ENCODE measurements around the gene SINHCAF.

Gene SINHCAF

GRCh38 chr12:31279390-31279924 is 46.5 kb downstream of the SINHCAF start:
- H3F3A ChIP-seq (ENCODE audit: insufficient read depth, low read length), result no peaks in the 10 kb centered on the region
- no peaks in the 10 kb centered on the region for H3K4me1 ChIP-seq (ENCODE audit: low read length)
- no peak overlapping the region for H2AFZ ChIP-seq (ENCODE audit: low read length)
- H3K9me3 ChIP-seq (replicated peaks; ENCODE audit: insufficient read depth, low read length), result no peaks in the 10 kb centered on the region
- H3K9ac ChIP-seq (ENCODE audit: low read length), result no peak overlapping the region
- H3K27ac ChIP-seq (ENCODE audit: low read length), result no peak overlapping the region
- H3K4me2 ChIP-seq (ENCODE audit: low read depth, low read length), result no peak overlapping the region
- no peaks in the 10 kb centered on the region for H3K27me3 ChIP-seq (replicated peaks; ENCODE audit: insufficient read depth, low read length)
- H3K9me2 ChIP-seq (replicated peaks; ENCODE audit: insufficient read depth, low read length), result no peaks in the 10 kb centered on the region
- no peaks in the 10 kb centered on the region for H3K79me2 ChIP-seq (ENCODE audit: low read length)
- TF ChIP-seq EZH2phosphoT487 (IDR thresholded peaks at IDR 0.05; ENCODE audit: low read length), result no peak
- TF ChIP-seq EZH2 (optimal IDR thresholded peaks at IDR 0.05; ENCODE audit: low read depth, low read length), result no peak
- TF ChIP-seq CTCF (IDR thresholded peaks at IDR 0.05; ENCODE audit: low read length), result no peak
- H3K4me3 ChIP-seq (ENCODE audit: low read length), result no peak overlapping the region
- peaks cover 6% of the 10 kb centered on the region; the same call in 1 of the 2 replicates for H3K36me3 ChIP-seq (replicated peaks; ENCODE audit: insufficient read depth, low read length)
- no peaks in the 10 kb centered on the region for H4K20me1 ChIP-seq (ENCODE audit: insufficient read depth, low read length)
- no peak for DNase-seq

GRCh38 chr12:31278832-31279231 is 47.1 kb downstream of the SINHCAF start:
- Histone ChIP-seq H3K4me3 (ENCODE audit: low read length) (no peak overlapping the region), H3K9me2 (replicated peaks; ENCODE audit: insufficient read depth, low read length) (no peaks in the 10 kb centered on the region), H3K4me1 (ENCODE audit: low read length) (no peaks in the 10 kb centered on the region), H3K27ac (ENCODE audit: low read length) (no peak overlapping the region), H2AFZ (ENCODE audit: low read length) (no peak overlapping the region), H3K9me3 (replicated peaks; ENCODE audit: insufficient read depth, low read length) (no peaks in the 10 kb centered on the region), H3K36me3 (replicated peaks; ENCODE audit: insufficient read depth, low read length) (no peaks in the 10 kb centered on the region; the same call in 1 of the 2 replicates), H3K4me2 (ENCODE audit: low read depth, low read length) (no peak overlapping the region), H3K9ac (ENCODE audit: low read length) (no peak overlapping the region), H4K20me1 (ENCODE audit: insufficient read depth, low read length) (no peaks in the 10 kb centered on the region), H3K79me2 (ENCODE audit: low read length) (no peaks in the 10 kb centered on the region), H3F3A (ENCODE audit: insufficient read depth, low read length) (no peaks in the 10 kb centered on the region), H3K27me3 (replicated peaks; ENCODE audit: insufficient read depth, low read length) (no peaks in the 10 kb centered on the region)
- DNase-seq, result no peak
- no peak for TF ChIP-seq EZH2 (optimal IDR thresholded peaks at IDR 0.05; ENCODE audit: low read depth, low read length)
- no peak for TF ChIP-seq CTCF (IDR thresholded peaks at IDR 0.05; ENCODE audit: low read length)
- no peak for TF ChIP-seq EZH2phosphoT487 (IDR thresholded peaks at IDR 0.05; ENCODE audit: low read length)

GRCh38 chr12:31278424-31278823 is 47.5 kb downstream of the SINHCAF start:
- Histone ChIP-seq H3F3A (ENCODE audit: insufficient read depth, low read length) (no peaks in the 10 kb centered on the region), H3K36me3 (replicated peaks; ENCODE audit: insufficient read depth, low read length) (no peaks in the 10 kb centered on the region; the same call in 1 of the 2 replicates), H3K9me3 (replicated peaks; ENCODE audit: insufficient read depth, low read length) (no peaks in the 10 kb centered on the region), H3K27ac (ENCODE audit: low read length) (no peak overlapping the region), H2AFZ (ENCODE audit: low read length) (no peak overlapping the region), H3K4me1 (ENCODE audit: low read length) (no peaks in the 10 kb centered on the region), H3K79me2 (ENCODE audit: low read length) (no peaks in the 10 kb centered on the region), H3K9ac (ENCODE audit: low read length) (no peak overlapping the region), H3K9me2 (replicated peaks; ENCODE audit: insufficient read depth, low read length) (no peaks in the 10 kb centered on the region), H4K20me1 (ENCODE audit: insufficient read depth, low read length) (no peaks in the 10 kb centered on the region), H3K27me3 (replicated peaks; ENCODE audit: insufficient read depth, low read length) (no peaks in the 10 kb centered on the region), H3K4me3 (ENCODE audit: low read length) (no peak overlapping the region), H3K4me2 (ENCODE audit: low read depth, low read length) (no peak overlapping the region)
- no peak for TF ChIP-seq EZH2 (optimal IDR thresholded peaks at IDR 0.05; ENCODE audit: low read depth, low read length)
- no peak for TF ChIP-seq CTCF (IDR thresholded peaks at IDR 0.05; ENCODE audit: low read length)
- no peak for TF ChIP-seq EZH2phosphoT487 (IDR thresholded peaks at IDR 0.05; ENCODE audit: low read length)
- DNase-seq, result no peak
